SKM-1 treated with dmso at 0.1 percent for 144 hours (cell line): ENCODE results near the gene ALDH8A1.
"Not testable (repeated sequence)": the region's sequence is repeated elsewhere in the genome, so short reads cannot be mapped to it uniquely, and the experiment has no call there.

Source experiments
- DNase-seq: peaks from one replicate; lab custom pipeline; 2025; ENCODE audit not compliant: unreplicated experiment; lab: John Stamatoyannopoulos, UW

ALDH8A1 gene

DNA sequence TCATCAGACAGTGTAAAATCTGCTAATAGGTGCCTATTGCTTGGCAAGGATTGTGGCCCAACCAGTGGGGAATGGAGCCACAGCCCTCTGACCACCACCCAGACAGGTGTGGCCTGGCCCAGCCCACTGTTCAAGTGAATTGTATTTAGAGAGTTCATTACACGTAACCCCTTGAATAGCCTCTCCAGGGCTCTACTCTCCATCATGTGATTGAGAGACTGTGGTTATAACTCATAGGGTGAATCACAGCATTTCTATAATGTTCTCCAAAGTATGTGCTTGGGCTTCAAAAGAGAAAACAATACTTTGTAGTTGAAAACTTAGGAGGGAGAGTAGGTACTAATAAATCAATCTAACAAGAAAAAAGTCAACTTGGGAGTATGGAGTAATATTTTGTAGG, 38.4 kb downstream of the ALDH8A1 start:
- no peak for DNase-seq

DNA sequence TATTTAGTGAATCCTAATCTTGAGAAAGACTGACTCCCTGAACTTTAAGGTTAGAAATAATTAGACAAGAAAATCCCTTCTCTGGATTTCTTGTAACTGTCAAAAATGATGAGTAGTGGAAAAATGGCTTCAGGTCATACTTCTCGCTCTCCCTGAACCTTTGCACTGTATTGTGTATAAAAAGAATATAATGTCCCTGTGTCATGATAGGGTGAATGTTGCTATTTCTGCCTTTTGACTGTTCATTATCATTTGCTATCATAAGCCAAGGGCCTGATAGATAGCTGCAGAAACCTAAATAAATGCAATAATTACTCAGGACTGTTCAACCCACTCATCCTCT, 39.3 kb downstream of the ALDH8A1 start:
- DNase-seq: no peak

DNA sequence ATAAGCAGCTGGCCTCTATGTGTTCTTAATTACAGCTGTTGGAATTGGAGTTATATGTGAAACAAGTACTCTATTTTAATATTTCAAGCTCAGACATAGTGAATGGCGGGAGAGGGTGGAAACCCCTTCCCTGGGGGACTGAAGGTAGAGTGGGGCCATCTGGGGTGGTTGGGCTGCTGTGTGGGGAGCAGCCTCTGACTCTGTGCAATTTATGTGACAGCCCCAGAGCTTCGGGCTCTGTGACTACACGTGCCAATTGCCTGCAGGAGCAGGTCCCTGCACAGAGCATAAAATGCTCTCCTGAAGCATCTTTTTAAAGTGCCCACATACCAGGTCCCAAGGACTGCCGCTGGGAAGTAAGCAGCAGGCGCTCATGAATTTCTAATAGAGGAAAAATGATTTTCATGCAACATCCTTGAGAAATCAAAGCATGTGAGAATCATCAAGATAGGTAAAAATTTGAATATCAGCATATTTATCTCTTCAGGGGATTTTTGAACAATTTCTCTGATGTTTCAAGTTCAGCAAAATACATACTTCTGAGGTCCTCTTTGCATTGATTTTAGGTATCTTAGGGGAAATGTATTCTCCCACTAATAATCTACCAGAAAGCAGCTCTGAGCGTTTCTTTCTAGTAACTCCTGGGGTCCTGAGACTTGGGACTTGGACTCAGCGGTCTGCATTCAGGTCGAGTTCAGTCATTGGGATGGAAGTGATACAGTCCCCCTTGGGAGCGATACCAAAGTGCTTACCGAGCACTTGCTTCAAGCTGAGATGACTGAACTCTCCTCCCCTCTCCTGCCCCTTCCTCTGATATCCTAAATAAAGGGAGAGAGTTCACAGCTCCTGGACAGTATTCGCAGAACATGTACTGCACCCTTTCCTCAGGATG, 40.0 kb downstream of the ALDH8A1 start:
- no peak for DNase-seq

DNA sequence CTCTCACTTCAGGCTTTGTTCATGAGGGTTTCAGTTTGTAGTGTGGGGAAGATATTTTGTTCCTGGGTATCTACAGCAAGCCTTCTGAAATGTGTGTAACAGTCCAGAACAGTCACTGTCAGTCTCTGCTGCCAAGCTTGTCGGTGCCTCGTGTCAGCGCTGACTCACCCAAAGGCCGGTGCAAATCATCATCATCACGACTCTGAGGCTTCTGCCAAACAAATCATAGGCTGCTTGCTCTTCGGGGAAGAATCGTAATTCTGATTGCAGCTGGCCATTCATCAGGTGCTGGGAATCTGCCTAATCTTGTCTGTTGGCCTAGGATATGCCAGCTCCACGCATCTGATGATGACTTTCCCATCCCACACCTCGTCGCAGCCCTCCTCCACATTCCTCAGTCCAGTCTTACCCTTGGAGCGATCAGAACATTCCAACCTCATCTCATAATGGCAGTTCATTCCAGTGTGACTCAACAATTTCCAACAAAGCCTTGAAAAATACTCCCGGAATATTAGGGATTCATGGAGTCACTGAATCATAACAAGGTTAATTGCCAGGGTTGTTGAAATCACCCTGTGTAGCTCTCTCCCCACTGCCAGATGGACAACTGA, 40.9 kb downstream of the ALDH8A1 start:
- DNase-seq: no peak

DNA sequence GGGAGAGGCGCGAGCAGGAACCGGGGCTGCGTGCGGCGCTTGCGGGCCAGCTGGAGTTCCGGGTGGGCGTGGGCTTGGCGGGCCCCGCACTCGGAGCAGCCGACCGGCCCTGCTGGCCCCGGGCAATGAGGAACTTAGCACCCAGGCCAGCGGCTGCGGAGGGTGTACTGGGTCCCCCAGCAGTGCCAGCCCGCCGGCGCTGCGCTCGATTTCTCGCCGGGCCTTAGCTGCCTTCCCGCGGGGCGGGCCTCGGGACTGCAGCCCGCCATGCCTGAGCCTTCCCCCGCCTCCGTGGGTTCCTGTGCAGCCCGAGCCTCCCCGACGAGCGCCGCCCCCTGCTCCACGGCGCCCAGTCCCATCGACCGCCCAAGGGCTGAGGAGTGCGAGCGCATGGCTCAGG, 45.2 kb downstream of the ALDH8A1 start:
- DNase-seq: not testable (repeated sequence)

GRCh38 chr6:134903448-134903847, 46.5 kb downstream of the ALDH8A1 start:
- no peak for DNase-seq

- no peak for DNase-seq
These were observed 47.0 kb downstream of the ALDH8A1 start for GRCh38 chr6:134902936-134903335.

DNA sequence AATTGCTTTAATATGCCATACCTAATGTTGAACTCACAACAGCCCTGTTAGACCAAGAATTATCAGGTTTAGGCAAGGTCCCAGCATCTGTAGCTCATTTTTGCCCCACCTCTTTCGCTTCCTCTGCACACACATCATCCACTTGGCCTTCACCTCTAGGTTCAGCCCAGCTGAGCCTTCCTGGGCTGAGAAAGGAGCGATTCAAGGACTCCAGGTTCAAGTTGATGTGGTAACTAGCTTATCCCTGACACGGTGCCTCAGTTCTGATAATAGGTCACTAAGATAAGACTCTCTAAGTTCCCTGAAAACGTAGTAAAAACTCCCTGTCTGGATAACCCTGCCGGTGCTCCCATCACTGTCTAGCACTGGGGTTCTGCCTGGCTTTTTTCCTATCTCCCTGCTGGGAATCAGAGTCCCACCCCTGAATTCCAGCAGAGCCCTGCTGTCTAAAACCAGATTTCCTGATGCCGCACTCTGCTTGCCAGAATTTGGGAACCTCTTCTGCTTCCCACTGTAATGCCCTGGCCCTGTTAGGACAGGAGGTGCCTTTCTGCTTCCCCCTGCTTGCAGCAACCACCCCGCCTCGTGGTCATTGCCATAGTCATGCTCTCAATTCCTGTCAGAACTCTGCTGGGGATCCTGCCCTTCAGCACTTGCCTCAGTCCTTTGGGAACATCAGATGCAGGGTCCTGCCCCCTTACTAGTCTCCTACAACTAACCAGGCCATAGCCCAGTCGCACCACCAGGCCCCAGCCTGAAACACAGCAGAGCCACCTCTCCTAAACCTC, 47.6 kb downstream of the ALDH8A1 start:
- DNase-seq: no peak

DNA sequence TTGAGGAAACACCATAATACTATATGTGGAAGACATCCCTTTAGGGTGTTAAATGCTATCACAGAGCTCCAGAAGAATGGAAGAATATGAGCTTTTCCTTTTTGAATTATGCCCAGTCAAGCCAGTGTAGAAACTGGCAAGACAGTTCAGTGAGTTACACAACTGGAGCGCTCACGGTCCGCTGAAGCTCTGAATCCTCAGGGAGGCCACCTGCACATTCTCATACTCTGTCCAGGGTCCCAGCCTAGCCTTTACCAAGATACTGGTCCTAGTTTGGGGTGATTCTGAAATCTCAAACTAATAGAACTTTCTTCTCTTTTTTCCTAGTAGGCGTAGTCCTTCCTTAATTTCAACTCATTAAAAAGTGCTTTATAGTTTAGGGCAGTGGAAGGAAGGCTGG, 51.3 kb downstream of the ALDH8A1 start:
- no peak for DNase-seq

GRCh38 chr6:134898166-134898565, 51.7 kb downstream of the ALDH8A1 start:
- not testable (repeated sequence) for DNase-seq

- DNase-seq: no peak
These were observed 53.0 kb downstream of the ALDH8A1 start for GRCh38 chr6:134896910-134897309.

- no peak for DNase-seq
These were observed 55.1 kb downstream of the ALDH8A1 start for GRCh38 chr6:134894800-134895199.

GRCh38 chr6:134892362-134892761, 57.5 kb downstream of the ALDH8A1 start:
- DNase-seq: no peak

- no peak for DNase-seq
These were observed 58.3 kb downstream of the ALDH8A1 start for GRCh38 chr6:134891633-134892032.

- no peak for DNase-seq
These were observed 61.6 kb downstream of the ALDH8A1 start for GRCh38 chr6:134888316-134888715.

GRCh38 chr6:134884752-134885151, 65.1 kb downstream of the ALDH8A1 start:
- no peak for DNase-seq

GRCh38 chr6:134883314-134883713, 66.6 kb downstream of the ALDH8A1 start:
- no peak for DNase-seq

DNA sequence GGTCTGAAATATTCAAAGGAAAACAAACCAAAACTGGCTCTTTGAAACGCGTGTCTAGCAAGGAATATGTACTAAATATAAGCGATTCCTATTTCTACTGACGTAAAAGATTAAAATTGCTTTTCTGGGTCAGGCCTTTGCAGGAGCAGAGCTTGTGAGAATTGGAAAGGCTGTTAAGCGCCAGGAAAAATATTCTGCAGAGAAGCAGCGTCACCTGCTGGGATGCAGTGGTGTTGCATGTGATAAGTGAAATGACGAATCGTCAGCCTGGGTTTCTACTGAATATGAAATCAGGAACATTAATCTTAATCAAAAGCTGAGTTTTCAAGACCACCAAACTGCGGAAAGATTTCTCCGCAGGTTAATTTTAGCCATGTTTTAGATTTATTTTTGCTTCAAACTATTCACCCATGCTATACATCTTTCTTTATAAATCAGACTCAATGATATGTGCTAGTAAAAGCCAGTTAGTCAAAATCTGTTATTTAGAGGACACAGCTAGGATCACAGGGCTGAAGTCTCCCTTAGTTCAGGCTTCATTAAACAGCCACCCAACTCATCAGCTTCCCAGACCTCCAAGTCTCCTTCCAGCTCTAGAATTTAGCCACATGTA, 67.4 kb downstream of the ALDH8A1 start:
- peak; percentile 24 for DNase-seq

DNA sequence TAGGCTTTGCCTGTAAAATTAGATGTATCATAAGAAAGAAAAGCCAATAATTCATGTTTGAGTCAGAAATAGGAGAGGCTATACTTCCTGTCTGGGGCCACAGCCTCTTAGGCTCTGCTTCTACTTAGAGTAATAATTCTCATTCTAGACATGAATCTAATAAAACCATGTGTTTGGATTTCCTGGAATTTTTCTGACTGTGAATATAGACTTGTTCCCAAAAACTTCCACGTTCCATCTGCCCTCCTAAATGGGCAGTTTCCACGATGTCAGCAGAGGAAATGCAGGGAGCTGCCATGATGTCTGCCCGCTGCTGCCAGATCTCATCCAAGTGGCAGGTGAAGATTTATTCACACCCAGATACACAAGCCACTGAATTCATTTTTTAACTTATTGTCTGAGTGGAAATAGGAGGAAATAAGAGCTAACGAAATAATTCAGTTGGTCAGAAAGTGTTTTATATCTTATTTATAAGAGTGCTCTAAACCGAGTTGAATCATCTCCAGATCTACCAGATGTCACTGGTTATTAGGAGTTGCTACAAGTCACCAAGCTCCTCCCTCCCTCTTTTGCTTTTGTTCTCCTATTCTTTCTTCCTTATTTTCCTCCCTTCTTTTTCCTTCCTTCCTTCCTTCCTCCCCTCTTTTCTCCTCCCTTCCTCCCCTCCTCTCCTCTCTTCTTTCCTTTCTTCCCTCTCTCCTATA, 69.3 kb downstream of the ALDH8A1 start:
- no peak for DNase-seq

DNA sequence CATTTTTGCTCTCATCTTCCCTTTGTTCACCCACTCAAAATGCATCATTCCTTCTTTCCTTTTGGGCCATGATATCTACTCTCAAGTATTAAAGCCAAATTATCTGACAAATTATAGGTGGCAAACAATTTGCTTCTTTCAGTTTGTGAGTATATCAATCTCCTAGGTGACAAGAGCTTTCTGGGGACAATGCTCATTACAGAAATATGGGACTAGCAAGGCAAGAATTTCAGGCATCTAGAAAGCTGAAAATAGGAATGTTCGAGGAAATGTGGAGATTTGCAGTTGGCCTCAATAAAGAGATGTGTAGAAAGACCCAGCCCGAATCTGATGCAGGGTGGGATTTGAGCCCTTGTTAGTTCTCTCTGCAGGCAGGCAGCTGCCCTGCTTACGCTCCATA, 71.8 kb downstream of the ALDH8A1 start:
- no peak for DNase-seq

GRCh38 chr6:134875367-134875766, 74.5 kb downstream of the ALDH8A1 start:
- DNase-seq: no peak
